ENCODE results near the gene MT1A. TPM values are rescaled to one million over a fixed set of nuclear protein-coding genes. Genes with fewer than 3 reads are reported as not detected.

The MT1A gene
- total and polyA plus RNA-seq, 2 of the 8 experiments (the other 6 are each of a cell fraction or from before 2014, with no cell fraction given) = not detected

- peaks cover 24 to 61% (median 48%) of the 10 kb centered on the region in 4 experiments for H3K27me3 ChIP-seq (replicated peaks in 1 of 4; ENCODE audit: control insufficient read depth in 3 of 4, extremely low read depth in 1 of 4, insufficient read depth in 3 of 4, low read length in 3 of 4)
These were observed 13.1 kb downstream of the MT1A start, which contains the start of gene MT1B for GRCh38 chr16:56651586-56651985. Gene MT1B (plus strand): TSS chr16:56651886. CDS start chr16:56651954, 68 bp downstream.

More at GRCh38 chr16:56651586-56651985, 13.1 kb downstream of the MT1A start, which contains the start of gene MT1B:
- H4K5ac ChIP-seq (ENCODE audit: insufficient read length, low read depth, low read length) = no peak within 1 kb of the TSS
- no peak within 1 kb of the TSS for H3K4ac ChIP-seq (replicated peaks; ENCODE audit: insufficient read length, low read depth, low read length)
- 83% methylated on average over 7 of the region's 7 CpGs; no CpG with 5 or more reads in 1 of the 2 experiments for WGBS, 2 experiments (ENCODE audit: extremely low coverage in 1 of 2, insufficient coverage in 1 of 2, insufficient read length in 1 of 2, insufficient replicate concordance in 2 of 2, low coverage in 1 of 2, low lambda C conversion rate in 2 of 2, missing lambda C conversion rate in 1 of 2)
- peaks cover 0 to 7% (median 4%) of the 10 kb centered on the region in 4 experiments; a peak in 2 of 7 replicates for H3K4me1 ChIP-seq (replicated peaks in 1 of 4; ENCODE audit: control insufficient read depth in 3 of 4, insufficient read depth in 4 of 4, low read length in 3 of 4)
- H2AFZ ChIP-seq (ENCODE audit: low read length) = no peak within 1 kb of the TSS
- no peak within 1 kb of the TSS for H3K23ac ChIP-seq (ENCODE audit: insufficient read length)
- no peak within 1 kb of the TSS for H3K4me3 ChIP-seq (ENCODE audit: extremely low read depth in 1 of 4, insufficient read depth in 2 of 4, low read depth in 3 of 4, low read length in 4 of 4)
- H3K79me1 ChIP-seq (ENCODE audit: low read depth, low read length) = no peaks in the 10 kb centered on the region
- TF ChIP-seq POLR2A (IDR thresholded peaks at IDR 0.05; ENCODE audit: control extremely low read depth in 1 of 2, low read depth in 2 of 2, low read length in 2 of 2) = no peak
- no peak for TF ChIP-seq TEAD4 (IDR thresholded peaks at IDR 0.05; ENCODE audit: low read depth, low read length)
- TF ChIP-seq SRF (IDR thresholded peaks at IDR 0.05; ENCODE audit: low read depth, low read length) = no peak
- no peak for TF ChIP-seq YY1 (IDR thresholded peaks at IDR 0.05; ENCODE audit: low read depth, low read length)
- H2BK15ac ChIP-seq (ENCODE audit: low read length) = no peak within 1 kb of the TSS
- no peak within 1 kb of the TSS for H2BK120ac ChIP-seq (replicated peaks; ENCODE audit: low read depth, low read length)
- H2BK20ac ChIP-seq (ENCODE audit: low read length) = no peak within 1 kb of the TSS; the same call in 1 of the 2 replicates
- H3K18ac ChIP-seq (ENCODE audit: extremely low read depth, low read length) = no peak within 1 kb of the TSS
- no peaks in the 10 kb centered on the region for H3K36me3 ChIP-seq (ENCODE audit: control insufficient read depth in 2 of 4, insufficient read depth in 4 of 4, low read length in 3 of 4)
- peak within 1 kb of the TSS; percentile 35; the same call in 1 of the 2 replicates for H4K8ac ChIP-seq (ENCODE audit: extremely low read depth, insufficient read depth, low read length)
- no peak within 1 kb of the TSS for H2BK5ac ChIP-seq (ENCODE audit: low read depth, low read length)
- no peaks in the 10 kb centered on the region for H3K9me3 ChIP-seq (ENCODE audit: insufficient read depth in 2 of 2, low read depth in 1 of 2, low read length in 1 of 2)
- H3K27ac ChIP-seq (ENCODE audit: low read depth, low read length) = no peak within 1 kb of the TSS
- no peak within 1 kb of the TSS for H4K91ac ChIP-seq (replicated peaks; ENCODE audit: insufficient read length, low read length)
- no peak within 1 kb of the TSS for H3K56ac ChIP-seq (replicated peaks; ENCODE audit: insufficient read length, low read depth, low read length)
- CTCF ChIA-PET (ENCODE audit: partially characterized antibody) = interaction anchor here (1.0 to 5.5 kb wide), 4 partner anchors 9 to 50 kb away, joined by 3 to 28 read pairs (median 6); partner anchors contain the start of gene MT1G
- no peak for FAIRE-seq
- no peaks in the 10 kb centered on the region for H3K79me2 ChIP-seq (ENCODE audit: control insufficient read depth in 1 of 2, insufficient read depth in 2 of 2, low read length in 2 of 2)
- H3K14ac ChIP-seq (ENCODE audit: insufficient read length) = no peak within 1 kb of the TSS
- H4K20me1 ChIP-seq (replicated peaks in 1 of 2; ENCODE audit: control insufficient read depth in 1 of 2, insufficient read depth in 2 of 2, low read length in 2 of 2) = peaks cover 0 to 2% of the 10 kb centered on the region in 2 experiments
- H3K23me2 ChIP-seq (ENCODE audit: low read depth, low read length) = no peaks in the 10 kb centered on the region; the same call in 1 of the 2 replicates
- no peak within 1 kb of the TSS for H3K4me2 ChIP-seq (ENCODE audit: insufficient read depth in 1 of 2, low read depth in 2 of 2, low read length in 2 of 2)
- H2BK12ac ChIP-seq (ENCODE audit: low read depth, low read length) = no peak within 1 kb of the TSS
- no peak for DNase-seq (ENCODE audit: low read depth in 1 of 2, low spot score in 2 of 2)
- no peak within 1 kb of the TSS for H2AK5ac ChIP-seq (ENCODE audit: low read depth, low read length)
- H3K9ac ChIP-seq (replicated peaks in 1 of 4; ENCODE audit: extremely low read depth in 1 of 4, low read depth in 3 of 4, low read length in 3 of 4) = no peak within 1 kb of the TSS
- POLR2A ChIA-PET (ENCODE audit: partially characterized antibody) = interaction anchor here (1.3 to 9.1 kb wide), 2 partner anchors 10 to 18 kb away, joined by 5 to 74 read pairs; partner anchors contain the start of genes MT1G and MT1H

Measured in H1 (cell line).